Immature natural killer cell (primary cell): Measurements from ENCODE around the gene TEAD1. TPM values are rescaled to one million over a fixed set of nuclear protein-coding genes. Genes with fewer than 3 reads are reported as not detected.

Experiments
- DNase-seq, 3 donors: peaks; one replicate each; pipeline ENCODE4 v3.0.0; 2022; ENCODE audit warnings: mixed read lengths in 1 of 3
- H3K27ac Mint-ChIP-seq, 6 donors: one replicate each; pipeline ENCODE4 v1.8.0; 2020; ENCODE audit warnings: mixed read lengths in 6 of 6, mild to moderate bottlenecking in 5 of 6, inconsistent platforms in 4 of 6, moderate library complexity in 3 of 6
- H3K27me3 Mint-ChIP-seq, 3 donors: one replicate each; pipeline ENCODE4 v1.8.0; 2020 to 2021; ENCODE audit warnings: low read depth in 3 of 3, mild to moderate bottlenecking in 3 of 3, mixed read lengths in 3 of 3, moderate library complexity in 3 of 3, inconsistent platforms in 1 of 3
- H3K36me3 Mint-ChIP-seq, 3 donors: one replicate each; pipeline ENCODE4 v1.8.0; 2020; ENCODE audit warnings: mixed read lengths in 3 of 3, inconsistent platforms in 2 of 3, mild to moderate bottlenecking in 2 of 3
- H3K4me1 Mint-ChIP-seq, 2 donors: one replicate each; pipeline ENCODE4 v1.8.0; 2020; ENCODE audit warnings: inconsistent platforms in 2 of 2, mild to moderate bottlenecking in 2 of 2, mixed read lengths in 2 of 2, moderate library complexity in 1 of 2
- H3K4me3 Mint-ChIP-seq, 5 donors: one replicate each; pipeline ENCODE4 v1.8.0; 2020; ENCODE audit warnings: mild to moderate bottlenecking in 5 of 5, mixed read lengths in 5 of 5, inconsistent platforms in 3 of 5, moderate library complexity in 3 of 5
- H3K9me3 Mint-ChIP-seq, 6 donors: one replicate each; pipeline ENCODE4 v1.8.0; 2020; ENCODE audit warnings: mild to moderate bottlenecking in 6 of 6, mixed read lengths in 6 of 6, inconsistent platforms in 4 of 6, moderate library complexity in 3 of 6
- polyA plus RNA-seq, 3 donors: library from polyadenylated mRNA; unstranded; fragments of 300-500 nt; fragmentation: Illumina TruSeq; gene quantifications; one replicate each; pipeline ENCODE4 v1.2.3, GENCODE V29; 2021

The TEAD1 gene
- polyA plus RNA-seq, 3 donors from 2014 or later = not detected

- no peaks in the 10 kb centered on the region for H3K4me1 Mint-ChIP-seq
- no peak for DNase-seq
- no peak overlapping the region for H3K4me3 Mint-ChIP-seq
- peaks cover under 1 to 11% (median 6%) of the 10 kb centered on the region in 3 donors for H3K27me3 Mint-ChIP-seq
- H3K36me3 Mint-ChIP-seq = no peaks in the 10 kb centered on the region
- H3K9me3 Mint-ChIP-seq = peaks cover 0 to under 1% (median 0%) of the 10 kb centered on the region in 6 donors
- no peak overlapping the region for H3K27ac Mint-ChIP-seq
Observed at GRCh38 chr11:12767027-12767426, 92.8 kb downstream of the TEAD1 start.

- Mint-ChIP-seq H3K9me3 (peaks cover 0 to 2% (median 0%) of the 10 kb centered on the region in 6 donors), H3K27me3 (peaks cover 0 to 9% (median 6%) of the 10 kb centered on the region in 3 donors), H3K27ac (no peak overlapping the region), H3K36me3 (no peaks in the 10 kb centered on the region), H3K4me3 (no peak overlapping the region), H3K4me1 (no peaks in the 10 kb centered on the region)
- DNase-seq = no peak
Observed at GRCh38 chr11:12767577-12767976, 93.4 kb downstream of the TEAD1 start.

- Mint-ChIP-seq H3K4me1 (no peaks in the 10 kb centered on the region), H3K27me3 (peaks cover 0 to 6% (median 5%) of the 10 kb centered on the region in 3 donors), H3K36me3 (no peaks in the 10 kb centered on the region), H3K9me3 (peaks cover 0 to 2% (median 0%) of the 10 kb centered on the region in 6 donors), H3K27ac (no peak overlapping the region), H3K4me3 (no peak overlapping the region)
- no peak for DNase-seq
Observed at GRCh38 chr11:12768726-12769673, 94.8 kb downstream of the TEAD1 start.

GRCh38 chr11:12769834-12770345 is 95.7 kb downstream of the TEAD1 start:
- Mint-ChIP-seq H3K4me3 (no peak overlapping the region), H3K9me3 (peaks cover 0 to 2% (median 0%) of the 10 kb centered on the region in 6 donors)

GRCh38 chr11:12770435-12770834 is 96.2 kb downstream of the TEAD1 start:
- Mint-ChIP-seq H3K27ac (no peak overlapping the region), H3K36me3 (no peaks in the 10 kb centered on the region), H3K9me3 (peaks cover 0 to 2% (median 0%) of the 10 kb centered on the region in 6 donors), H3K27me3 (peaks cover 0 to 4% (median 2%) of the 10 kb centered on the region in 3 donors), H3K4me1 (no peaks in the 10 kb centered on the region), H3K4me3 (no peak overlapping the region)
- no peak for DNase-seq

More at GRCh38 chr11:12769834-12770345, 95.7 kb downstream of the TEAD1 start:
- Mint-ChIP-seq H3K36me3 (no peaks in the 10 kb centered on the region), H3K4me1 (no peaks in the 10 kb centered on the region), H3K27me3 (peaks cover 0 to 4% (median 2%) of the 10 kb centered on the region in 3 donors), H3K27ac (no peak overlapping the region)
- no peak for DNase-seq

- no peak for DNase-seq
- H3K36me3 Mint-ChIP-seq = no peaks in the 10 kb centered on the region
- no peaks in the 10 kb centered on the region for H3K4me1 Mint-ChIP-seq
- H3K9me3 Mint-ChIP-seq = peaks cover 0 to 3% (median 0%) of the 10 kb centered on the region in 6 donors
- H3K27ac Mint-ChIP-seq = no peak overlapping the region
- peaks cover 1 to 4% (median 2%) of the 10 kb centered on the region in 3 donors for H3K27me3 Mint-ChIP-seq
- H3K4me3 Mint-ChIP-seq = no peak overlapping the region
Observed at GRCh38 chr11:12770966-12771597, 96.9 kb downstream of the TEAD1 start.

- Mint-ChIP-seq H3K36me3 (no peaks in the 10 kb centered on the region), H3K4me1 (no peaks in the 10 kb centered on the region), H3K27me3 (peaks cover 1 to 4% (median 2%) of the 10 kb centered on the region in 3 donors), H3K27ac (no peak overlapping the region), H3K4me3 (no peak overlapping the region), H3K9me3 (peaks cover 0 to 3% (median 0%) of the 10 kb centered on the region in 6 donors)
- no peak for DNase-seq
Observed at GRCh38 chr11:12771875-12772274, 97.7 kb downstream of the TEAD1 start.

- Mint-ChIP-seq H3K27ac (no peak overlapping the region), H3K27me3 (peaks cover 1 to 4% (median 2%) of the 10 kb centered on the region in 3 donors), H3K4me1 (no peaks in the 10 kb centered on the region), H3K36me3 (no peaks in the 10 kb centered on the region), H3K4me3 (no peak overlapping the region), H3K9me3 (peaks cover 0 to 3% (median 0%) of the 10 kb centered on the region in 6 donors)
- DNase-seq = no peak
Observed at GRCh38 chr11:12772324-12772723, 98.1 kb downstream of the TEAD1 start.

GRCh38 chr11:12773591-12773990 is 99.4 kb downstream of the TEAD1 start:
- H3K36me3 Mint-ChIP-seq = no peaks in the 10 kb centered on the region
- no peak overlapping the region for H3K4me3 Mint-ChIP-seq
- DNase-seq = no peak
- no peak overlapping the region for H3K27ac Mint-ChIP-seq
- peaks cover 1 to 4% (median 2%) of the 10 kb centered on the region in 3 donors for H3K27me3 Mint-ChIP-seq
- H3K9me3 Mint-ChIP-seq = peaks cover 0 to 3% (median 0%) of the 10 kb centered on the region in 6 donors
- no peaks in the 10 kb centered on the region for H3K4me1 Mint-ChIP-seq

GRCh38 chr11:12775955-12776354 is 101.7 kb downstream of the TEAD1 start:
- Mint-ChIP-seq H3K4me1 (no peaks in the 10 kb centered on the region), H3K36me3 (no peaks in the 10 kb centered on the region), H3K4me3 (no peak overlapping the region), H3K27me3 (peaks cover 0 to 9% (median 5%) of the 10 kb centered on the region in 3 donors), H3K27ac (no peak overlapping the region), H3K9me3 (peaks cover 0 to 3% (median 0%) of the 10 kb centered on the region in 6 donors)
- no peak for DNase-seq

GRCh38 chr11:12777208-12777874 is 103.1 kb downstream of the TEAD1 start:
- Mint-ChIP-seq H3K36me3 (no peaks in the 10 kb centered on the region), H3K9me3 (peaks cover 0 to 1% (median 0%) of the 10 kb centered on the region in 6 donors), H3K27me3 (peaks cover 0 to 9% (median 5%) of the 10 kb centered on the region in 3 donors), H3K4me1 (no peaks in the 10 kb centered on the region), H3K4me3 (no peak overlapping the region), H3K27ac (no peak overlapping the region)
- no peak for DNase-seq

- Mint-ChIP-seq H3K9me3 (peaks cover 0 to 1% (median 0%) of the 10 kb centered on the region in 6 donors), H3K36me3 (no peaks in the 10 kb centered on the region), H3K4me3 (no peak overlapping the region), H3K27ac (no peak overlapping the region), H3K4me1 (no peaks in the 10 kb centered on the region), H3K27me3 (peaks cover 5 to 9% (median 5%) of the 10 kb centered on the region in 3 donors)
- DNase-seq = no peak
Observed at GRCh38 chr11:12778240-12778905, 104.2 kb downstream of the TEAD1 start.

GRCh38 chr11:12783765-12784164 is 109.5 kb downstream of the TEAD1 start:
- no peak for DNase-seq
- Mint-ChIP-seq H3K36me3 (no peaks in the 10 kb centered on the region), H3K9me3 (peaks cover 0 to 1% (median 0%) of the 10 kb centered on the region in 6 donors), H3K4me3 (no peak overlapping the region), H3K27ac (no peak overlapping the region), H3K4me1 (no peaks in the 10 kb centered on the region), H3K27me3 (peaks cover 4 to 15% (median 5%) of the 10 kb centered on the region in 3 donors)
